ENCODE data around the gene TBXAS1. TPM values are rescaled to one million over a fixed set of nuclear protein-coding genes. Genes with fewer than 3 reads are reported as not detected.

TBXAS1 gene
- total and polyA plus RNA-seq, 2 of the 8 experiments (the other 6 are each of a cell fraction or from before 2014, with no cell fraction given) = 0.86 to 2.1 TPM

GRCh38 chr7:139959718-139960117, 130.7 kb downstream of the TBXAS1 start (continued):
- TF ChIP-seq CHD7 (IDR thresholded peaks at IDR 0.05; ENCODE audit: insufficient replicate concordance, low read length) (no peak), EGR1 (IDR thresholded peaks at IDR 0.05; ENCODE audit: borderline replicate concordance, low read depth, low read length) (no peak), POLR2A (IDR thresholded peaks at IDR 0.05; ENCODE audit: control extremely low read depth in 1 of 2, low read depth in 2 of 2, low read length in 2 of 2) (no peak), SIRT6 (IDR thresholded peaks at IDR 0.05; ENCODE audit: low read length) (no peak), NANOG (IDR thresholded peaks at IDR 0.05; ENCODE audit: insufficient read depth, low read depth, low read length, poor library complexity, severe bottlenecking) (no peak), CHD1 (IDR thresholded peaks at IDR 0.05; ENCODE audit: low read depth, low read length) (no peak), ASH2L (IDR thresholded peaks at IDR 0.05; ENCODE audit: low read length) (no peak), SRF (IDR thresholded peaks at IDR 0.05; ENCODE audit: low read depth, low read length) (no peak)

Measured in H1 (cell line).